ENCODE results near the gene LDLRAD3.

The LDLRAD3 gene

GRCh38 chr11:36218283-36218921 lies 274.5 kb downstream of the LDLRAD3 start:
- H3K27me3 ChIP-seq (replicated peaks; ENCODE audit: control insufficient read depth, insufficient read depth, low read length) = no peaks in the 10 kb centered on the region; the same call in 1 of the 2 replicates
- no peak for DNase-seq (ENCODE audit: extremely low read depth, insufficient read length)
- H3K4me3 ChIP-seq (replicated peaks; ENCODE audit: low read depth, low read length) = no peak overlapping the region
- no peak for TF ChIP-seq CTCF (IDR thresholded peaks at IDR 0.05; ENCODE audit: insufficient read depth, low read length, poor library complexity, severe bottlenecking)
- no peaks in the 10 kb centered on the region for H3K36me3 ChIP-seq (ENCODE audit: control insufficient read depth, insufficient read depth, low read length)

GRCh38 chr11:36219996-36220395 lies 276.1 kb downstream of the LDLRAD3 start:
- no peak overlapping the region for H3K4me3 ChIP-seq (replicated peaks; ENCODE audit: low read depth, low read length)
- no peaks in the 10 kb centered on the region for H3K36me3 ChIP-seq (ENCODE audit: control insufficient read depth, insufficient read depth, low read length)
- no peak for TF ChIP-seq CTCF (IDR thresholded peaks at IDR 0.05; ENCODE audit: insufficient read depth, low read length, poor library complexity, severe bottlenecking)
- DNase-seq (ENCODE audit: extremely low read depth, insufficient read length) = no peak
- H3K27me3 ChIP-seq (replicated peaks; ENCODE audit: control insufficient read depth, insufficient read depth, low read length) = no peaks in the 10 kb centered on the region; the same call in 1 of the 2 replicates

- DNase-seq (ENCODE audit: extremely low read depth, insufficient read length) = no peak
- Histone ChIP-seq H3K27me3 (replicated peaks; ENCODE audit: control insufficient read depth, insufficient read depth, low read length) (no peaks in the 10 kb centered on the region), H3K4me3 (replicated peaks; ENCODE audit: low read depth, low read length) (no peak overlapping the region), H3K36me3 (ENCODE audit: control insufficient read depth, insufficient read depth, low read length) (no peaks in the 10 kb centered on the region)
- no peak for TF ChIP-seq CTCF (IDR thresholded peaks at IDR 0.05; ENCODE audit: insufficient read depth, low read length, poor library complexity, severe bottlenecking)
Observed at GRCh38 chr11:36222831-36223635, 279.2 kb downstream of the LDLRAD3 start.

GRCh38 chr11:36224209-36224882 lies 280.5 kb downstream of the LDLRAD3 start:
- DNase-seq (ENCODE audit: extremely low read depth, insufficient read length) = no peak

GRCh38 chr11:36227044-36227443 lies 283.2 kb downstream of the LDLRAD3 start:
- H3K27me3 ChIP-seq (replicated peaks; ENCODE audit: control insufficient read depth, insufficient read depth, low read length) = no peaks in the 10 kb centered on the region
- no peaks in the 10 kb centered on the region for H3K36me3 ChIP-seq (ENCODE audit: control insufficient read depth, insufficient read depth, low read length)
- no peak overlapping the region for H3K4me3 ChIP-seq (replicated peaks; ENCODE audit: low read depth, low read length)
- TF ChIP-seq CTCF (IDR thresholded peaks at IDR 0.05; ENCODE audit: insufficient read depth, low read length, poor library complexity, severe bottlenecking) = no peak
- DNase-seq (ENCODE audit: extremely low read depth, insufficient read length) = no peak

More at GRCh38 chr11:36224209-36224882, 280.5 kb downstream of the LDLRAD3 start:
- H3K36me3 ChIP-seq (ENCODE audit: control insufficient read depth, insufficient read depth, low read length) = no peaks in the 10 kb centered on the region
- no peak overlapping the region for H3K4me3 ChIP-seq (replicated peaks; ENCODE audit: low read depth, low read length)
- H3K27me3 ChIP-seq (replicated peaks; ENCODE audit: control insufficient read depth, insufficient read depth, low read length) = no peaks in the 10 kb centered on the region
- no peak for TF ChIP-seq CTCF (IDR thresholded peaks at IDR 0.05; ENCODE audit: insufficient read depth, low read length, poor library complexity, severe bottlenecking)

All from GM06990 (cell line).